Mammary epithelial cell (primary cell): ENCODE results near the gene NUP210.

Experiments used
- CTCF ChIP-seq, 2 donors: IDR thresholded peaks in 1 of 2; conservative IDR thresholded peaks in 1 of 2; 2 replicates each; pipeline ENCODE4 v1.5.1; 2011 to 2012; ENCODE audit warnings: inconsistent platforms in 2 of 2, low read length in 2 of 2, mild to moderate bottlenecking in 2 of 2, control low read depth in 1 of 2, low read depth in 1 of 2; ENCODE audit not compliant: insufficient read depth in 1 of 2; ENCODE audit errors: extremely low read depth in 1 of 2
- EZH2 ChIP-seq: IDR thresholded peaks from 2 replicates; pipeline ENCODE4 v1.6.1; 2012; ENCODE audit warnings: low read length, inconsistent platforms, borderline replicate concordance

- TF ChIP-seq CTCF (conservative IDR thresholded peaks at IDR 0.05 in 1 of 2, IDR thresholded peaks at IDR 0.05 in 1 of 2; ENCODE audit: extremely low read depth in 1 of 2, insufficient read depth in 1 of 2, low read depth in 1 of 2, low read length in 2 of 2) = no peak
- no peak for TF ChIP-seq EZH2
Observed at GRCh38 chr3:13411186-13411860, 8.8 kb downstream of the NUP210 start.
